Posterior cingulate gyrus (tissue), 11 donors: ENCODE data around the gene AP2A2.

Experiments
- DNase-seq, 10 donors: peaks; one replicate each; pipeline versions ENCODE4 v3.0.0 to v3.0.0-alpha.2; 2020 to 2021; ENCODE audit warnings: mixed read lengths in 3 of 10
- intact Hi-C: fragments of 100-400 bp; cut with DNase I; formaldehyde crosslinking; loops from one replicate; pipeline ENCODE4 v1.15.1; 2023

The AP2A2 gene

DNA sequence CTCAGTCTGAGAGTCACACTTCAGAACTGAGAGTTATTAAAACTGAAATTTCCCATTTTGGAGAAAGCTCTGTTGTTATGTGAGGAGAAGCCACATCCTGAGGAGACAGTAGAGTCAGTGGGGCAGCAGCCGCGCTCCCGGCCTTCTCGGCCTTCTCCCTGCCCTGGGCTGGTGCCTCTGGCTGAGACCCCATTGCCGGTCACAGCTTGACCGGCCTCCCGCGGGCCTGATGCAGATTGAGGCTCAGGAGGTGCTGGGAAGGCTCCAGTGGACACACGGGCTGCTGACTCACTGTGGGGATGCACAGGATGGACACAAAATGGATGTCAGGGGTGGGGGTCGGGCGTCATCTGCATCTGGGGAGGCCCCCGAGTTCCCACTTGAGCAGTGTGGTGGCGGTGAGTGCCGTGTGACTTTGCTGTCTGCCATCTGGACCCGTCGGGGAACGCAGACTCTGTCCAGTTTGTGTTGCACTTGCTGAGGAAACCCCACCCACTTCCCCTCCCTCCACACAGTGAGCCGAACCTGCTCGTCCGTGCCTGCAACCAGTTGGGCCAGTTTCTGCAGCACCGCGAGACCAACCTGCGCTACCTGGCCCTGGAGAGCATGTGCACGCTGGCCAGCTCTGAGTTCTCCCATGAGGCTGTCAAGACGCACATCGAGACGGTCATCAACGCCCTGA is 60.7 kb downstream of the AP2A2 start:
- intact Hi-C loops = no loop called here
- DNase-seq = no peak

DNA sequence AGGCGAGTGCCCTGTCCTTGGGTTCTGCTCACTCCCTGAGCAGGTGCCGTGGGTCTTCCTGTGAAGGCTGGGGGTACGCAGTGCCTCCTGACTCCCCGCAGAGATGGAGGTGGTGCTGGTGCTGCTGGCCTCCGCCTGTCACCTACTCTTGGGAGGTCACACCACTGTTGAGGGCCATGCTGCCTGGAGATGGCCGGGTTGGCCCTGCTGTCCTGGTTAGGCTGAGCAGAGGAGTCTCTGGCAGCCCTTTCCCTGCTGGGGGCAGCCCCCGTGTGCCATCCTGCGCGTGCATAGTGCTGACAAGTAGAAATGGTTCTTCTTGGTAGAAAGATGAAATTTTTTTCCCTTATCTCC is 61.3 kb downstream of the AP2A2 start:
- intact Hi-C loops = no loop called here
- no peak for DNase-seq

DNA sequence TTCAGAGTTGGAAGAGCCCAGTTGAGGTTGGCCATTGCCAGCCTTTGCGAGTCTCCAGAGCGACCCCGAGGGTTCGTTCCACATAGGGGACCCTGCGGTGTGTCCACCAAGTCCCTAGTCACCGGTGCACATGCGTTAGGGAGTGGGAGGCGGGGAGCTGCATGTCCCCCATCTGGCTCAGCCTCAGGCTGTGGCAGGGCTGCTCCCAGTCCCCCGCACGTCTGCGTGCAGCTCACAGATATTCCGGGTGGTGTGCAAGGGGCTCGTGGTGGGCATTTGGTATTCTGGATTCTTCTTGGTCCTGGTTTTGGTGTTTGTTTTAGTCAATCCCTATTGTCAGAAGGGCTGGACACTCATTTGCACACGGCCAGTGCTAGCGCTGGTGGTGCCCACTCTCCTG is 62.0 kb downstream of the AP2A2 start:
- intact Hi-C loops = no loop called here
- no peak for DNase-seq

DNA sequence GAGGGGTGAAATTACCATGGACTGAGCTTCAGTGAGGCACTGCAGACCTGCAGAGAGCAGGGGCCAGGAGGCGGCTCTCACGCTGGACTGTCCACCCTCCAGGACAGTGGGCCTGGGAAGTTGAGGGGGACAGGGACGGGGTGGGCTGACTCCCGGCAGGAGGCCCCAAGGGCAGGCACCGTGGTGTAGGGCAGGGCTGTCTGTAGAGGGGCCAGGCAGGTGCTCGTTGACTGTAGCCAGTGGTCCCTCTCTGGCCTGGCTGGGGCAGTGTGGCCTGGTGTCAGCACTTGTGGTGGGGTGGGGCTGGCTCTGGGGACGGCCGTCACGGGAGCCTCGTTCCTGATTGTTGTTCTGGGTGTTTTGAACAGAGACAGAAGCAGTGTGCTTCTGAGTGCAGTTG is 64.4 kb downstream of the AP2A2 start:
- DNase-seq = no peak
- intact Hi-C loops = no loop called here

DNA sequence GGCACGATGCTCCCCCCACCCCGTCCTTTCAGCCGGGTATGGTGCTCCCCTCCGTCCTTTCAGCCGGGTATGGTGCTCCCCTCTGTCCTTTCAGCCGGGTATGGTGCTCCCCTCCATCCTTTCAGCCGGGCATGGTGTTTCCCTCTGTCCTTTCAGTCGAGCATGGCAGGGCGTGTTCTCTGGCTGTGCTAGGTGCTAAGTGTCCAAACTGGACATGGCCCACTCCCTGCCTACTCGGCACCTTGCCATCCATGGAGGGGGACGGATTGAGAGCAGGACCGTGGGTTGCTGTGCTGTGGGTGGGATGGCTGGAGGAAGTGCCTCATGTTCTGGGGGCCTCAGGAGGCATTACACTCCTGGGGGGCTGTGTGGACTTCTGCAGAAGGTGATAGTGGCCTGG is 65.4 kb downstream of the AP2A2 start:
- intact Hi-C loops = no loop called here
- DNase-seq = no peak

DNA sequence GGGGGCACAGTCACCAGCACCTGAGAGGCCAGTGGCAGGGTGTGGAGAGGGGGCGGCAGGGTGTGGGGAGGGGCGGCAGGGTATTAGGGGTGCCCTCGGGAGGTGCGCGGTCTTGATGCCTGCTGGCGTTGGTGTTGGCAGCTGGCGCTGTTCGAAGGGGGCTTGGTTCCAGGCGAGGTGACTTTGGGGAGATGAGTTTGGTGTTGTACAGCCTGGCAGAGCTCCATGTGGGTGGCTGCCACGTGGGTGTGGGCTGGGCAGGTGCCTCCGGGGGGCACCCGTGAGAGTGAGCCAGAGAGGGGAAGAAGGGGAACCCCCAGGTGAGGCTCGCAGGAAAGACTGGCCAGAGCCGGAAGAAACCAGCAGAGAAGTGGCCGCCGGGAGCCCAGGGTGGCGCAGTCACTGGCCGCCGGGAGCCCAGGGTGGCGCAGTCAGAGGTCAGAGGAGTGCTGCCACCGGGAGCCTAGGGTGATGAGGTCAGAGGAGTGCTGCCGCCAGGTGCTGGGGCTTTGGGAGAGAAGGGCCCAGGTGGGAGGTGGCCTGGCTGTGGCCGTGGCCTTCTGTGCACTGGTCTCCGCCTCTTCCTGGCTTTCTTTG is 66.1 kb downstream of the AP2A2 start:
- intact Hi-C loops = no loop called here
- peak in 1 of 10 donors; percentile 74 for DNase-seq

DNA sequence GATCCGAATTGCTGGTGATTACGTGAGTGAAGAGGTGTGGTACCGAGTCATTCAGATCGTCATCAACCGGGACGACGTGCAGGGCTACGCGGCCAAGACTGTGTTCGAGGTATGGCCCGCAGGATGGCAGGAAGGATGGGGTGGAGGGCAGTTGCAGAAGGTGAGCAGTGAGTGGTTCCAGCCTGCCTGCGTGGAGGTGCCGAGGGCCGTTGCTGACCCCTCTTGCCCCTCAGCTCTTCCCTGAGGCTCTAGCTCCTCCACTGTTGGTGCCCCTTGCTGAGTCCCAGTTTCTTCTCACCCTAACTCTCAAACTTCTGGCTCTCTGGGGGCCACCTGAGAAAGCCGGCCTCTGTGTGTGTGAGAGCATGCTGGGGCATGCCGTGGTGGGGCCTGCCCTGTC is 66.9 kb downstream of the AP2A2 start:
- DNase-seq = no peak
- intact Hi-C loops = no loop called here

DNA sequence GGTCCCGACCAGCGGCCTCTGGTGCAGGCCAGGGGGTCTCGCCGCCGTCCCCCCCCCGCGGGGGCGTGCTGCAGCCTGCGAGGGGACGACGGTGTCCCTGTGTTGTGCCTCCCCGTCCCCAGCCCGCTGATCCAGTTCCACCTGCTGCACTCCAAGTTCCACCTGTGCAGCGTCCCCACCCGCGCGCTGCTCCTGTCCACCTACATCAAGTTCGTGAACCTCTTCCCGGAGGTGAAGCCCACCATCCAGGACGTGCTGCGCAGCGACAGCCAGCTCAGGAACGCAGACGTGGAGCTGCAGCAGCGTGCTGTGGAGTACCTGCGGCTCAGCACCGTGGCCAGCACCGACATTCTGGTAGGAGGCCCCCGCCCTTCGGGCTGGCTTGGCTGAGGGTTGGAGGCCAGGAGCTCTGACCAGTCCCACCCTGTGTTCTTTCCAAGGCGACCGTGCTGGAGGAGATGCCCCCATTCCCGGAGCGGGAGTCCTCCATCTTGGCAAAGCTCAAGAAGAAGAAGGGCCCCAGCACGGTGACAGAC is 68.0 kb downstream of the AP2A2 start:
- no peak for DNase-seq
- intact Hi-C loops = no loop called here

DNA sequence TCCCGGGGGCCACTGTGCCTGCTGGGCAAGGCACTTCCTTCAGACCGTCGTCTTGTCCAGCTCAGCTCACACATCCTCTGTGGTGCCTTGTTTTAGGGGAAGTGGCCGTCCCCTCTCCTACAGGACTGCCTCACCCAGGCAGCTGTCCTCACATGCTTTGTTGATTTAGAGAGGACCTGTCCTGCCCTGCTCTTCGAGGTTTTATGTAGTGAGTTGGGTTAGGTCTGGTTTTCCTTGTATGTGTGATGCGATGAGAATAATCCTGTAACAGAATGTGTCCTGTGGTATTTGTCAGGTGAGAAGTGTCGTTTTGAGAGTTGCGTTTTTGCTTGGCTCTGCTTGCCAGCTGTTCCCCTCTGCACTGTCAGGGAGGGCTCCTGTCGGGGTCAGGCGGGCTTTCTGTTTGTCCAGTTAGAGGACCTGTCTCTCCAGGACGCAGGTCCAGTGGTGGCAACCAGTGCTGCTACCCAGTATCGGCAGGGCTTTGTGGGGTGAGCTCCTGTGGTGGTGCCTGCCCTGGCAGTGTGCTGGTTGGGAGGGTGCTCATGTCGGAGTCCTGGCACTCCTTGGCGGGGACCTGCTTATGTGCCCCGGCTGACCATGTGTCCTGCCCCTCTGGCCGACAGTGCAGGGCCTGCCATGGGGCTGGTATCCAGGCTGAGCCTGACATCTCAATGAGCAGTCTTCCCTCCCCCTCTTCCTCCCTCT is 69.5 kb downstream of the AP2A2 start:
- no peak for DNase-seq
- intact Hi-C loops = no loop called here

DNA sequence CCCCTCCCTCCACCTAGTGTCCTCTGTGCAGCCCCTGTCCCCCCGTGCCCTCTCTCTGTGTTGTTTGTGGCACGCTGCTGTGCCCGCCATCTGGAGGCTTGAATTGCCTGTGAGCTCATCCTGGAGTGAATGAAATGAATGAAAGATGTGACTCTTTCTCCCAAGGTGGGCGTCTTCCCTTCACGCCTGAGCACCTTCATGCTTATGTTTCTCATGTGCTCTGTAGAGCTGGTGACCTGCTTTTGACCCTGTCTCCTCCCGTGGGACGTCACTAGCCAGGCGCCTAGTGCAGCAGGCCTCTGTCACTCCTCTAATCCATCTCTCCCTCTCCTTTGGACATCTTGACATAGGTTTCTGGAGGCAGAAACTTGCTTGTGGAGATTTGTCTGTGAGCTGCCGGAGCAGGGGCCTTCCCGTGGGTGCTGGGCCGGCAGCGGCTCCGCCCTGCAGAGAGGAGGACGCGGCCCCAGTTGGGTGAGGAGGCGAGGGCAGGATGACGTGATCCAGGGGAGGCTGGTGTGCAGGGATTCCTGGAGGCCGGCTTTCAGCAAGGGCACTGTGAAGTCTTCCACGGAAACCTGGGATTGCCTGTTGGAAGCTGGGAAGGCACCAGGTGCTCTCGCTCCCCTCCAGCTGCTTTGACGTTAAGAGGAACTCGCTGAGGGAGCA is 70.2 kb downstream of the AP2A2 start:
- no peak for DNase-seq
- intact Hi-C loops = no loop called here

DNA sequence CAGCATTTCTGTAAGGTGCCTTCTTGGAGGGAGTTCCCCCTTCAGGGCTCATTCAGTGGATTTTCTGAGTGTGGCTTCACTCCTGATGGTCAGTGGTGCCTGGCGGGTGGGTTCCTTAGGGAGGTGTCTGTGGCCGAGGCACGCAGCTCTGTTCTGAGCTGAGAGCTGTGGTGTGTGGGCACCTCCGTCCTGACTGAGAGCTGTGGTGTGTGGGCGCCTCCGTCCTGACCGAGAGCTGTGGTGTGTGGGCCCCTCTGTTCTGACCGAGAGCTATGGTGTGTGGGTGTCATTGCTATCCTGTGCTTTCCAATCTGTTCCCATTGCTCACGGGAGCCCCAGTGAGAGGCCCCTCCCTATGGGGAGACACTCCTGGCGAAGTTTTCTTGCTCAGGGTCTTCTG is 71.0 kb downstream of the AP2A2 start:
- DNase-seq = peak in 3 of 10 donors; percentile 48 to 93 (median 64)
- intact Hi-C loops = no loop called here

DNA sequence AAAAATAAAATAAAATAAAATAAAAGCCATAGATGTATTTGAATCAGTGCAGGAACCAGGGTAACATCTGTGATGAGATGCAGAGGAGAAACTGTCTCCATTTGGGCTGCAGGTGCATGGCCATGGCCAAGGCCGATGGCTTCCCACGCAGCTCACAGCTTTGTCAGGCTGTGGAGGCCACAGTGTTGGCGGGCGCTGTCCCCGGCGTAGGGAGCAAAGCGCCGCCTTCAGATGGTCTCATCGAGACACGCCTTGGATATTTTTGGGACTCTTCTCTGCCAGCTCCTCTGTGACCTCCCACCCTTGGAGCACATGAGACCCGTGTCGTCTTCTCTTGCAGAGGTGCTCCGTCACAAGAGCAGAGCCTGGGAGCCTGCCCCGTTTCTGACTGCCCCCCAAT is 72.2 kb downstream of the AP2A2 start:
- peak in 1 of 10 donors; percentile 86 for DNase-seq
- intact Hi-C loops = no loop called here

DNA sequence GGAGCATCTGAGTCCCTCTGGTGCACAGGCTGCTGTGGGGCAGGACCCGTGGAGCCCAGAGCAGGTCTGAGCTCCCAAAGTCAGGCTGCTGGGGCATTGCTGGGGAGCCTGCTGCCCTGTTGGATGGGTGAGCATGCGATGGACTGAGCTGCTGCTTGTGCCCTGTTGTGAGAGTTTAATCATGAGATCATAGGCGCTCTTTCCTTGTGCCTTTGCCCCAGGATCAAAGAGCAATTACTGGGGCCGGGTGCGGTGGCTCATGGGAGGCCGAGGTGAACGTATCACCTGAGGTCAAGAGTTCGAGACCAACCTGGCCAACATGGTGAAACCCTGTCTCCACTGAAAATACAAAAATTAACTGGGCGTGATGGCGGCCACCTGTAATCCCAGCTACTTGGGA is 73.3 kb downstream of the AP2A2 start:
- intact Hi-C loops = no loop called here
- no peak for DNase-seq

DNA sequence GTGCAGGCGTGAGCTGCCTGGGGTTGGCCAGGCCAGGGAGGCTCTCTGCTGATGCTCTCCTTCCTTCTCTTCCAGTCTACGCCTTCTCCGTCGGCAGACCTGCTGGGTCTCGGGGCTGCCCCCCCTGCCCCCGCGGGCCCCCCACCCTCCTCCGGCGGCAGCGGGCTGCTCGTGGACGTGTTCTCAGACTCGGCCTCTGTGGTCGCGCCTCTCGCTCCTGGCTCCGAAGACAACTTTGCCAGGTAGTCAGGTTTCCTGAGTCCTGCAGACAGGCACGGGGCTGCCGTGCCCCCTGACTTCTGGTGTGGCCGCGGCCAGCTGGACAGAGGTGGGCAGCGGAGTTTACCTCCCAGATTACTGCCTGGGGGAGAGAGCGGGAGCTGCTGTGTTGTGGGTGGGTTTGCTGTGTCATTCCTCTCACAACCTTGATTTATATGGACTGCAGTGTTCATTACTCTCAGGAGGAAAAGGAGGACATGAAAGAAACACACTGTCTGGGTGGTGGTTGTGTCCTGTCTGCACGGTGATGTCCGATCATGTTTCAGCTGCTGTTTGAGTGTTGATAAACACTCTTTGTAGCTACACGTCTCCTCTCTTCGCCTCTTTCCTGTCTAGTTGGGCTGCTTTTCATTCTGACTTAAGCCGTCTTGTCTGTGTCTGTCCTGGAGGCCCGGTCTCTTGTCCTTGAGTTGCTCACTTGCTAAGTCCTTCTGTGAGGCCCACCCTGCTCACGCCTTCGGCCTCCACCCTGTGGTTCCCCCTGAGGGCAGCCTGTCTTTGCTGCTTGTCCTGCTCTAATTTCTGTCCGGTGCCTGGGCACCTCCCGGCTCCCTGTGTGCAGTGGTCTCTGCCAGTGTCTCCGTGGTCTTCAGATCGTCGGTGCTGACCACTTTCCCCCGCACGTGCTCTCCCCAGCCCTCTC is 74.9 kb downstream of the AP2A2 start:
- DNase-seq = no peak
- intact Hi-C loops = no loop called here

DNA sequence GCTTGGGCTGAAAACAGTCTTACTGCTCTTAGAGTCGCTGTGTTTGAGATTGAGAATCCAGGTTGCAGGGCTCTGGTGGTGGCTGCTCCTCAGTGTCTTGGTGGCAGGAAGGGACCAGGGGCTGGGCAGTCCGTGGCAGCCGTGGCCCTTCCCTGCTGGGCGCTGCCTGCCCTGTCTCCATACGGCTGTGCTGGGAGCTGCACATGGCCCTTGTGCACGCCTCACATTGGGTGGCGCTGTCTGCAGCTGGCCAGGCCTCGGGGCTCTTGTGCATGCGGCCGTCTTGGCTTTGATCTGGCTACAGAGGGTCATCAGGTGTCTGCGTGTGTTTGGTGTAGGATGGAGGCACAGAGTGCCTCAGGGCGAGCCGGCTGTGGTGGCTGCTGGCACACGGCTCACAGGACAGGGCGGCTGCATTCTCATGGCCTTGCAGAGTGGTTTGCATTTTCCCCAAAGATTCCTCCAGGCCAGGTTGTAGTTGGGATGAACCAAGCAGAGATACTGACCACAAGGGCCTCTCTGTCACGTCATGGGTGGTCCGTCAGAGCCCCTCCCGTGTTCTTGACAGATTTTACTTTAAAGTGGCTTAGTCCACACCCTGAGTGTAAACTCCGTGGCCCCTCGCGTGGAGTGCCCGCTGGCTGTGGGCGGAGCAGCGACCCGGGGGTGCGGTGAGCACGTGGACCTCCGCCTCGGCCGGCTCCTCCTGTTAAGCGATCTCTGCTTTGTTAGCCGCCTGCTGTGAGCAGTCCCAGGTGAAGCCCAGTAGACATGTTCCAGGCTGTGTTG is 76.1 kb downstream of the AP2A2 start:
- DNase-seq = peak in 1 of 10 donors; percentile 70
- intact Hi-C loops = no loop called here

DNA sequence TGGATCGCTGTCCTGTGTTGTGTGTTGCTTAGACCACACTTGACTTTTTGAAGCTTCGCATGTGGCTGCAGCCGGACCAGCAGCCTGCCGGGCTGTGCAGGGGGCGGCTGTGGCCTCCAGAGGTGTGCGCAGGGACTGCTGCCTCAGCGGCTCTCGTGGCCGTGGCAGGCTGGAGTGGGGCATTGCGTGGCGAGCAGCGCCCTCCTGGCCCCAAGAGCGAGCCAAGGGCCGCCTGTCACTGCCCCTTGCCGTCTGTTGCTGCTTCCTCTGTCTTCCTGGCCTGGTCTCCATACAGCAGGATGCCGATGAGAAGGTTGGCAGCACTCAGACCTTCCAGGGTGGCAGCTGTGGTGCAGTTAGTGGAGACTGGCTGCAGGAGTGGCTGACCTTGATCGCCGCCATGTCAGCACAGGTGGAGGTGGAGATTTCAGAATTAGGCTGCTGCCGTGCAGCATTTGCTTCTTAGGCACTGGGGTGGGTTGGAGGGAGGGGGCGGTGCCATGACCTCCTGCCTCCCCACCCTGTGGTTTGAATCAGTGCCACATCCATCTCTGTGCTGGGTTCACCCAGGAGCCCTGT is 76.8 kb downstream of the AP2A2 start:
- no peak for DNase-seq
- intact Hi-C loops = no loop called here

DNA sequence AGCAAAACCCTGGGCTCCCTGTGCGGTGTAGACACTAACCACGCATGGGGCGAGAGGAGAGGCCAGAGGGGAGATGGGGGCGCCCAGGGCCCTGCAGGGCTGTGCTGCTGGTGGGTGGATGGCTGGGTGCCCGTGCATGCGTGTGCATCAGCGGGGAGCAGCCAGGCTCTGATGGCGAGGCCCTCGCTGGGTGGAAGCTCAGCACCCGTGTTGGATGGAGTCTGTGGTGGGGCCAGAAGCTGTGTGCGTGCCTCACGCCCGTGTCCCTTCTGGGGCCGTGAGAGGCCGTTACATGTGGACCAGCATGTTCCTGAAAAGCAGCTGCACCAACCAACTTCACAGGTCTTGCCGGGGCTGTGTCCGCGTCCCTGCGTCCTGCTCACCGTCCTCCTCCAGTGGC is 77.5 kb downstream of the AP2A2 start:
- no peak for DNase-seq
- intact Hi-C loops = no loop called here

DNA sequence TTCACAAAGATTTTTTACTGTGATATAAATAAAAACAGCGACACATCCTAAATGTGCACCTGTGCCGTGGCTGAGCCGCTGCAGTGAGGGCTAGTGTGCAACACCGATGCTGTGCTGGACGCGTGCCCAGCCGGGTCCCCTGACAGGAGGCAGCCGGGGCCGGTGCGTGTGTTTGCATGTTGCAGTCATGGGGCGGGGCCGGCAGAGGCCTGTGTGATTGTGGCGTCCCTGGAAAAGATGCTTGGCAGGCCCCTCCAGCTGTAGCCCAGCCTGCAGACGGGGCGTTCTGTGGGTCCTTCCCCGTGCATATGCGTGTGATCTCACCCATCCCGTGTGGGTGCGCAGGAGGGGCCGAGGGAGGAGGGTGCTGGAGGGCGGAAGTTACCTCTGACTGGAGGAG is 80.3 kb downstream of the AP2A2 start:
- intact Hi-C loops = no loop called here
- peak in 5 of 10 donors; percentile 48 to 93 (median 61) for DNase-seq

DNA sequence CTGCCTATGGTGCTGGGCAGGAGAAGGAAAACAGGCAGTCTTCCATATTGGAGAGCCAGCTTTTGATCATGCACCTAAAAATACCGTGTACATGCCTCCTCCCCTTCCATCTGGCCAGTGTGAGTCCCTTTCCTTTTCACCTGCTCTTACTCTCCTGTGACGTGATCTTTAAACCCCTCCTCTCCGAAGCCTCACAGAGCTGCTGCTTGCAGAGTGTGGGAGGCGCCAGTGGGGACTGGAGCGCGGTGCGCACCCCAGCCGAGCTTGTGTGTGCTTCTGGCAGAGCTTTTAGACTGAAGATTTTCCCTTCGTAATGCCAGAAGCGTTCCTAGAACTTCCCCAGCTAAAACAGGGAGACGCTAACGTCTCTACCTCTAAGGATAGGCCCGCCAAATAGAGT is 81.1 kb downstream of the AP2A2 start:
- DNase-seq = peak in 8 of 10 donors; percentile 59 to 97 (median 83)
- intact Hi-C loops = no loop called here
